IgD-negative memory B cell (primary cell): ENCODE data around the gene ARNT2. TPM values are rescaled to one million over a fixed set of nuclear protein-coding genes. Genes with fewer than 3 reads are reported as not detected.

Source experiments
- H3K27ac Mint-ChIP-seq, 3 donors: one replicate each; pipeline ENCODE4 v1.8.0; 2020 to 2022; ENCODE audit warnings: mild to moderate bottlenecking in 3 of 3, mixed read lengths in 3 of 3, moderate library complexity in 1 of 3
- H3K27me3 Mint-ChIP-seq: one replicate; pipeline ENCODE4 v1.8.0; 2021; ENCODE audit warnings: mixed read lengths
- H3K36me3 Mint-ChIP-seq: one replicate; pipeline ENCODE4 v1.8.0; 2020; ENCODE audit warnings: mild to moderate bottlenecking, mixed read lengths
- H3K4me1 Mint-ChIP-seq, 3 donors: one replicate each; pipeline ENCODE4 v1.8.0; 2020 to 2022; ENCODE audit warnings: mixed read lengths in 3 of 3, mild to moderate bottlenecking in 1 of 3
- H3K4me3 Mint-ChIP-seq, 4 donors: one replicate each; pipeline ENCODE4 v1.8.0; 2020 to 2022; ENCODE audit warnings: mild to moderate bottlenecking in 4 of 4, mixed read lengths in 4 of 4, moderate library complexity in 3 of 4
- H3K9me3 Mint-ChIP-seq, 3 donors: one replicate each; pipeline ENCODE4 v1.8.0; 2020 to 2021; ENCODE audit warnings: mixed read lengths in 3 of 3, mild to moderate bottlenecking in 1 of 3
- polyA plus RNA-seq: library from polyadenylated mRNA; unstranded; fragments of 300-500 nt; fragmentation: Illumina TruSeq; gene quantifications from one replicate; pipeline ENCODE4 v1.2.3, GENCODE V29; 2021

The ARNT2 gene
- polyA plus RNA-seq, 1 donor from 2014 or later, result not detected

- no peaks in the 10 kb centered on the region for H3K36me3 Mint-ChIP-seq
- H3K27me3 Mint-ChIP-seq, result peaks cover 3% of the 10 kb centered on the region
- no peaks in the 10 kb centered on the region for H3K4me1 Mint-ChIP-seq
- no peak overlapping the region for H3K4me3 Mint-ChIP-seq
- no peak overlapping the region for H3K27ac Mint-ChIP-seq
- no peaks in the 10 kb centered on the region for H3K9me3 Mint-ChIP-seq
Observed at GRCh38 chr15:80444680-80445251, 40.6 kb downstream of the ARNT2 start.

DNA sequence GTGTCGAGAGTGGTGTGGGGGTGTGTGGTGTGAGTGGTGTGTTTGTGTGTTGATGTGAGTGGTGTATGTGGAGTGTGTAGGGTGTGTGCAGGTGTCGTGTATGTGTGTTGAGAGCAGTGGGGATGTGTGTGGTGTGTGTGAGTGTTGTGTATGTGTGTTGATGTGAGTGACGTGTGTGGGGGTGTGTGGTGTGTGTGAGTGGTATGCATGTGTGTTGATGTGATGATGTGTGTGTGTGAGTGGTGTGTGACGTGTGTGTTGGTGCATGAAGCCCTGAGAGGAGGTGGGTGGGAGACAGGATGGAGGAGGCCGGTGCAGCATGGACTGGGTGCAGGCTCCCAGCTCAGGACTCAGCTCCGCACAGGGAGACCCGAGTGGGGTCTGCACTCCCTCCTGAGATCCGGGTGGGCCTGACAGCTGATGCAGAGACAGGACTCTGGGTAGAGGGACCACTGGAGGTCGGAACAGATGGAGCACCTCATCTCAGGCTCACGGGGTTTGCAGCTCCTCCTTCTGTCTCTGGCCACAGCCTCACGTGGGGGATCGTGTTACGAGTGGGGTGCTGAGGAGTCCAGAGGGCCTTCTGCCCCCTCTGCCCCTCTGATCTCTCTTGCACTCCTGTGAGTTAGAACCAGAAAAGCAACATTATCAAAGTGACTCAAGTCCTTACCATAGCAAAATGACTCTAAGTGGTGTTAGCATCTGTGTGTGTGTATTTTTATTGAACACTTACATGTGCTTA lies 41.3 kb downstream of the ARNT2 start:
- Mint-ChIP-seq H3K36me3 (no peaks in the 10 kb centered on the region), H3K9me3 (no peaks in the 10 kb centered on the region), H3K27ac (no peak overlapping the region), H3K27me3 (peaks cover 3% of the 10 kb centered on the region), H3K4me1 (no peaks in the 10 kb centered on the region), H3K4me3 (no peak overlapping the region)

GRCh38 chr15:80447077-80447476 lies 42.9 kb downstream of the ARNT2 start:
- no peak overlapping the region for H3K4me3 Mint-ChIP-seq
- H3K4me1 Mint-ChIP-seq, result no peaks in the 10 kb centered on the region
- H3K27me3 Mint-ChIP-seq, result peaks cover 1% of the 10 kb centered on the region
- no peak overlapping the region for H3K27ac Mint-ChIP-seq
- no peaks in the 10 kb centered on the region for H3K36me3 Mint-ChIP-seq
- no peaks in the 10 kb centered on the region for H3K9me3 Mint-ChIP-seq

- no peaks in the 10 kb centered on the region for H3K36me3 Mint-ChIP-seq
- no peaks in the 10 kb centered on the region for H3K9me3 Mint-ChIP-seq
- no peaks in the 10 kb centered on the region for H3K4me1 Mint-ChIP-seq
- H3K27me3 Mint-ChIP-seq, result peaks cover 3% of the 10 kb centered on the region
- H3K4me3 Mint-ChIP-seq, result no peak overlapping the region
- H3K27ac Mint-ChIP-seq, result no peak overlapping the region
Observed at GRCh38 chr15:80449825-80450224, 45.6 kb downstream of the ARNT2 start.

- Mint-ChIP-seq H3K4me1 (no peaks in the 10 kb centered on the region), H3K27ac (no peak overlapping the region), H3K36me3 (no peaks in the 10 kb centered on the region), H3K4me3 (no peak overlapping the region), H3K9me3 (no peaks in the 10 kb centered on the region), H3K27me3 (peaks cover 10% of the 10 kb centered on the region)
Observed at GRCh38 chr15:80450811-80451321, 46.7 kb downstream of the ARNT2 start.

DNA sequence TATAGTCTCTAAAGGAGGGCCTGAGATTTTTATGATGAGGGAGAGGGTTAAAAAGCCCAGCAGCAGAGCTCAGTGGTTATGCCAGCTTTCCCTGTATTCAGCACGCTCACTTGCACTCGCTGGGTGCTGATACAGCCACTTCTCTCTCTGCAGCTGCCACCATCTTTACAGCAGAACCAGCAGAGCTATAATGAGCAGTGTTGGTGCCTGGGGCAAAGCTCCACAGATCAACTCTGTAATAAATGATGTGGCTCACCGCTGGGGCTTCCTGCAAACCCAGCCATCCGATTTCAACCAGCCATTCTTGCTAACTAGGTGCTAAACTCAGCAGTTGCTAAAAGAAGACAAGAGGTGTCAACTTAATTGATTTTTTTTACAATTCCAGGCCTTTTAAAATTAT lies 48.0 kb downstream of the ARNT2 start:
- Mint-ChIP-seq H3K9me3 (no peaks in the 10 kb centered on the region), H3K36me3 (no peaks in the 10 kb centered on the region), H3K4me3 (no peak overlapping the region), H3K27ac (no peak overlapping the region), H3K4me1 (peaks cover 0 to 1% (median 0%) of the 10 kb centered on the region in 3 donors), H3K27me3 (peaks cover 10% of the 10 kb centered on the region)

DNA sequence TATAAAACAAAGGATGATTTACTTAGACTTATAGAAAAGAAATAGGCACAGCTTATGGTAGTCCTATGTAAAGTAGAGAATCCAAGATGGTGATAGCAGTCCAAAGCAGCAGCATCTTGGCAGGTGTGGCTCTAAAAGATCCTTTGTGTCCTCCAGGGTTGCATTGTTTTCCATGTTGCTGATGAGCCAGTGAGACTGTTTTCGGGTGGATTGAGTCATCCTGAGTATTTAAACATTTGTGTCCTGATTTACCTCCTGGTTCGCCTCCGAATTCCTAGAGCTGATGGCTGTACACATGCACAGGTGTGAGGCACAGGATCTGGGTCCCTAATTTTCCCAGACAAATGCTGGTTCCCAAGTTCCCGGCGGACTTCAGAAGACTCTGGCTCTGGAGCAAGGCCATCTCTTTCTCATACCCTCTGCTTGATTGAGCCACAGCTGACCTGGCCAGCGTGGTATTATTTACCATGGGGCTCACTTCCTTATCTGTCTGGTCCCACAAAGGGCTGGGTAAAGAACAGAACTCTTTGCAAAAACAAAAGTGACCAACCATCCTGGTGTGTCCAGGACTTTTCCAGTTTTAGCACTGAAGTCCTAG lies 51.0 kb downstream of the ARNT2 start:
- no peak overlapping the region for H3K4me3 Mint-ChIP-seq
- no peaks in the 10 kb centered on the region for H3K9me3 Mint-ChIP-seq
- H3K27ac Mint-ChIP-seq, result no peak overlapping the region

GRCh38 chr15:80455668-80456442 lies 51.7 kb downstream of the ARNT2 start:
- no peak overlapping the region for H3K27ac Mint-ChIP-seq
- H3K9me3 Mint-ChIP-seq, result no peaks in the 10 kb centered on the region
- H3K4me1 Mint-ChIP-seq, result peaks cover 0 to 1% (median 0%) of the 10 kb centered on the region in 3 donors
- H3K36me3 Mint-ChIP-seq, result no peaks in the 10 kb centered on the region
- H3K27me3 Mint-ChIP-seq, result peaks cover 11% of the 10 kb centered on the region
- no peak overlapping the region for H3K4me3 Mint-ChIP-seq

More for the DNA sequence above, 51.0 kb downstream of the ARNT2 start:
- H3K4me1 Mint-ChIP-seq, result peaks cover 0 to 1% (median 0%) of the 10 kb centered on the region in 3 donors
- H3K36me3 Mint-ChIP-seq, result no peaks in the 10 kb centered on the region
- H3K27me3 Mint-ChIP-seq, result peaks cover 10% of the 10 kb centered on the region

DNA sequence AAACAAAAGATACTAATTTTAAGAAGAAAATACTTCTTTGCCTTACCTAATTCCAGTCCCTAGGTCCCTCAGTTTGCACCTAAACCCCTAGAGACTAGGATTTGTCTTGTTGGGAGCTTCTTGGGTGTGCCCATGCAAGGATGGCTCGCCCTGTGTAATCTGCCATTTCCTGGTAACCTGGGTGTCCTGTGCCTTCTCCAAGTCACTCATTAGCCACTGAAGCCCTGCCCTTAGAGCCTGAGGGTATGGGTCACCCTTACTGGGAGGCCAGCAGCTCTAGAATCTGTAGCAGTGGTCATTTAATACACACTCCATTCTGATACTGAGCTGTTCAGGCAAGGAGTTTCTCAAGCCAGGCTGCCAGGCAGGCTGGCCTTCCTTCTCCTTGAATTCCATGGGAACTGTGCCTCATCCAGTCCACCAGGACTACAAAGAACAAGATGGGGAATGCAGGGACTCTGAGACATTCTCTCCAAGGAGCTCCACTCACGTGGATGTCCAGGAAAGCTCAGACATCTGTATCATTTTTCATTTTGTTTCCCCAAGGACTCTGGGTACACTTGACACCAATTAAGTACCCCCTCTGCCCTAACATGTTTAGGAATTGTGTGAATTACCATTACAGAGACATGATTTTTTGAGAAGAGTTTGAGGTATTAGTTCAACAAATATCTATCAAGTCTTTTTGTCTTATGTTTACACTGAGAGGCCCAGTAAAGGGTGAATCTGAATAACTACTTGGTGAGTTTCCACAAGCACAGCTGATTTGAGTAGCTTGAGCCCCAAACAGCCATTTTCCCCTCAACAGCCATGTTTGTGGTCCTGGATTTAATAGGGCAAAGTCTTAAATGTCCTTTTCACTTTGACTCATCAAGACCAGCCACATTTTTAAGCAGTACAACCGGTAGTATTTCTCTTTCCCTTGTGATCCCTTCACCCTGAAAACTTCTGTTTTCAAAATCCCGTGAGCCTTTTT lies 52.6 kb downstream of the ARNT2 start:
- Mint-ChIP-seq H3K36me3 (no peaks in the 10 kb centered on the region), H3K27ac (no peak overlapping the region), H3K4me3 (no peak overlapping the region), H3K9me3 (no peaks in the 10 kb centered on the region), H3K4me1 (peaks cover 0 to 1% (median 0%) of the 10 kb centered on the region in 3 donors), H3K27me3 (peaks cover 10% of the 10 kb centered on the region)

GRCh38 chr15:80457896-80458295 lies 53.7 kb downstream of the ARNT2 start:
- H3K27me3 Mint-ChIP-seq, result peaks cover 10% of the 10 kb centered on the region
- H3K36me3 Mint-ChIP-seq, result no peaks in the 10 kb centered on the region
- H3K4me3 Mint-ChIP-seq, result no peak overlapping the region
- peaks cover 0 to 1% (median 0%) of the 10 kb centered on the region in 3 donors for H3K4me1 Mint-ChIP-seq
- no peak overlapping the region for H3K27ac Mint-ChIP-seq
- H3K9me3 Mint-ChIP-seq, result no peaks in the 10 kb centered on the region

DNA sequence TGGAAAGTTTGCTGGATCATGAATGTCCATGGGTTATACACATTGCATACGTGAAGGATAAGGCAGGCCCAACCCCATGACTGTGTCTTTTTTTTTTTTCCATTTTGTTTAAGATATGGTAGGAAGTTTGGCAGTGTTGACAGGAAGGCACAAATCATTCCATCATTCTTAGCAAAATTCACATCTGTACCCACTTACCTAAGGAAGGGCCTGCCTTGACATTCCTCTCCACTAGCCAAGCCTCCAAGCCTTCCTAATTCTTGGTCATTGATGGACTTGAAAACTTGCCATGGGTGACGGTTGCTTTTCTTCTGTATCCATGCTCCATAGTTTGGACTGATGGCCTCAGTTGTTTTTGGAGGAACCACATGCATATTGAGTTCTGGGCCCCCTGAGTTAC lies 54.4 kb downstream of the ARNT2 start:
- Mint-ChIP-seq H3K4me1 (peaks cover 0 to 1% (median 0%) of the 10 kb centered on the region in 3 donors), H3K27ac (no peak overlapping the region), H3K9me3 (no peaks in the 10 kb centered on the region), H3K36me3 (no peaks in the 10 kb centered on the region), H3K4me3 (no peak overlapping the region), H3K27me3 (peaks cover 10% of the 10 kb centered on the region)

GRCh38 chr15:80459380-80459779 lies 55.2 kb downstream of the ARNT2 start:
- Mint-ChIP-seq H3K9me3 (no peaks in the 10 kb centered on the region), H3K27ac (no peak overlapping the region), H3K4me1 (peaks cover 0 to 1% (median 0%) of the 10 kb centered on the region in 3 donors), H3K36me3 (no peaks in the 10 kb centered on the region), H3K27me3 (peaks cover 10% of the 10 kb centered on the region), H3K4me3 (no peak overlapping the region)

GRCh38 chr15:80459818-80460217 lies 55.6 kb downstream of the ARNT2 start:
- H3K27me3 Mint-ChIP-seq, result peaks cover 8% of the 10 kb centered on the region
- H3K36me3 Mint-ChIP-seq, result no peaks in the 10 kb centered on the region
- H3K4me1 Mint-ChIP-seq, result peaks cover 0 to 1% (median 0%) of the 10 kb centered on the region in 3 donors
- no peak overlapping the region for H3K27ac Mint-ChIP-seq
- no peaks in the 10 kb centered on the region for H3K9me3 Mint-ChIP-seq
- H3K4me3 Mint-ChIP-seq, result no peak overlapping the region
